ENCODE results near the gene CCT2.

Gene CCT2

DNA sequence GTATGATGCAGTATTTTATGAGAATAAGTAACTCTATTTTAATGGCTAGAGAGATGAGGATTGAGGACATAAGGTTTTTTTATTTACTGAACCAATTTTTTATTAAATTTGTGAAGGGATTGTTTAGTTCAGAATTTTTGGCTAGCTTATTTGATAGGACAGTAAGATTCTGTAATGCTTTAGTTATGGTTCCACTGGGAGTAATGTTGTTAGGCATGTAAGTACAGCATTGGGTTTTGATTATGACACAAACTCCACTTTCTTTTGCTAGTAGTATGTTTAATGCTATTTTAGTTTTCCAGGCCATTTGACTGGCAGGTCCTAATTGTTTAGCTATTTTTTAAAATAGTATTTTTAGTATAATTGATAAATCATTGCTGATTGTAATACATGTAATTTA, 59.3 kb downstream of the CCT2 start:
- DNase-seq = no peak

GRCh38 chr12:69645031-69645430, 59.8 kb downstream of the CCT2 start:
- no peak for DNase-seq

DNA sequence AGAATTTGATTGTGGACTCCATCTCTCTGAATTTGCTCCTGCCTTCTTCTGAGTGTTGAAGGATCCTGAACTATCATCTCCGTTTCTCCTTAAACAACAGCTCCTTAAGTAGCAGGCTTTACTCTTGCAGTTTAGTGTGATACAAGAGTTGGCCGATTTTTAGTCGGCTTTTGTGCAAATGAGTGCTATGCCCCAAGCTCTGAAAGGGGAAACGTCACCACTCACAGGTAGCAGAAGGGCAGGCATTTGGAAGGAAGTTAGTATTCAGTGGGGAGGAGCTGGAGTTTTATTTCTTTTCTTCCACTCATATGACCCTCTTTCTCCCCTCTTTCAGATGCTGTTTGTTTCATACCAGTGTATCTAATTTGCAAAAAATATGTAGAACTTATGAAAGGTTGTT, 61.9 kb downstream of the CCT2 start:
- no peak for DNase-seq

DNA sequence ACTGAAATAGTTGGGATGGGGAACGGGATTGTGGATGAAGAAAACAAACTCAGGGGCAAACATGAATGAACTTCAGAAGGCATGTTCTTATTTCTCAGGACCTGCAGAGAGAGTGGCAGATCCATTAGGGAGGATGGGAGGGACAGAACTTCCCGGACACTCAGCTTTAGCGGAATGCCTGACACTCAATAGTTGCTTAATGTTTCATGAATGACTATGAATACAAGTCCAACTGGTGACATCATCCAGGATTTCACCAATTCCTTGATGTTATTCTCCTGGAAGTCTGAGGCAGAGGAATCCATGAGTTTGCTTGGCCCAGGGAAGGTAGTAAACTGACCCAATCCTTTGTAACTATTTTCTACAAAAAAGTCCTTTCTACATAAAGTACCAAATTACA, 63.2 kb downstream of the CCT2 start:
- DNase-seq = no peak

GRCh38 chr12:69649529-69649928, 64.3 kb downstream of the CCT2 start:
- no peak for DNase-seq

All from CD4-positive, alpha-beta T cell treated with Interleukin-1 beta for 1 hour (primary cell).